ENCODE results near the gene ARFIP2.

ARFIP2 gene

GRCh38 chr11:6440906-6441358, 40.2 kb downstream of the ARFIP2 start, which contains the start of gene HPX:
HPX (minus strand) TSS chr11:6440987; CDS start chr11:6440963, 24 bp downstream.
- DNase-seq (ENCODE audit: low read depth): no peak

DNA sequence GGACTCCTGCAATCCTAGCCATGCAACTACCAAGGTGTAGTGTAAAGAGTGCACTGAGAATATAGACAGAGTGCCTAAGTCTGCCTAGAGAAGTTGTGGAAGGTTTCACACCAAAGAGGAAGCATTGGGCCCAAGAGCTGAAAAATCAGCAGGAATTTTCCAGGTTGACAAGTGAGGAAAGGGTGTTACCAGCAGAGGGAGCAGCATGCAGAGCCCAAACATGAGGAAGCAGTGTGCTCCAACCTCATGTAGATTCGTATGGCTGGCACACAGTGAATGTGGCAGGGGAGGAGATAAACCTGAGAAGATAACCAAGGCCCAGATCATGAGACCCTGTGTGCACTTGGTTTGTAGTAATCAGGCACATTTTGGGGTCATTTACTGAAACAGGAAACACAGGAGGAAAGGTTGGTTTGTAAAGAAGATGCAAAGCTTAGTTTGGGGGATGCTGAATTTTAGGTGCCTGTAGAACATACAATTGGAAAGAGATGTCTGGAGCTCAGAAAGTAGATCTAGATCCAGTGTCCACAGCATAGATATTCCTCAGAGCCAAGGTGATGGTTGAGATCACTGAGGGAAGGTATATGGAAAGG, 42.1 kb downstream of the ARFIP2 start:
- DNase-seq (ENCODE audit: low read depth): peak; percentile 26

- DNase-seq (ENCODE audit: low read depth): no peak
These were observed 43.1 kb downstream of the ARFIP2 start for GRCh38 chr11:6437993-6438392.

DNA sequence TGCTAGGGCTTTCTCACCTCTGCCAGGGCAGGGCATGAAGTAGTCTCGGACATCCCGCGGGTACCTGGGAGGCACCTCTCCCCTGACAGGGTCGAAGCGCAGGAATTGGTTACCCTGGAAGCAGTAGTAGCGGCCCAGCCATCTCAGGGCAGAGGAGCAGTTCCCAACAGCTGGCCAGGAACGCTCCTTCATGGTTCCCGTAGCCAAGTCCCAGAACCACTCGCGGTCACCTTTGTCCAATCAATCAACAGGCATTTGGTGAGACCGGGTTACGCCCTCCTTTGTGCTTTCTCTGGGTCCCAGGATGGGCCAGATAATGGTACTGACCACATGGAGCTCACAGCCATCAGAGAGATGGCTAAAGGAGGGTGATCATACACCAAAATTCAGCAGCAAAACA, 43.7 kb downstream of the ARFIP2 start:
- DNase-seq (ENCODE audit: low read depth): no peak

GRCh38 chr11:6433998-6434660, 47.0 kb downstream of the ARFIP2 start:
- no peak for DNase-seq (ENCODE audit: low read depth)

DNA sequence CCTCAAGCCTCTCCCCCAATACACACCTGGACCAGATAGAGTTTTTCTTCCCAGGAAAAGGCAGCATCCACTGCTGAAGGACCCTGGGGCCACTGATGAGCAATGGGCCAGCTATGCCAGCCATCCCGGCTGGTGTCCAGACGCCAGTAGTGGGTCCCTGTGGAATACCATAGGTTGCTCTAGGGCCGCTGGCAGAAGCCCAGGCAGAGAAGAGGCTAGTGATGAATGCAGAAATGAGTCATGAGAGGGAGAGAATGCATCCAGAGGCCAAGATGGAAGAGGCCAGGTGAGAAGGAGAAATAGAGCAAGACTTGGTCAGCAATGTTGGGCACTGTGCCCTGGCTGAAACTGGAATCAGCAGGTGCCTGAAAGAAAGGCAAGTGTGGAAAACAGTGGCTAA, 49.3 kb downstream of the ARFIP2 start:
- DNase-seq (ENCODE audit: low read depth): peak; percentile 81

DNA sequence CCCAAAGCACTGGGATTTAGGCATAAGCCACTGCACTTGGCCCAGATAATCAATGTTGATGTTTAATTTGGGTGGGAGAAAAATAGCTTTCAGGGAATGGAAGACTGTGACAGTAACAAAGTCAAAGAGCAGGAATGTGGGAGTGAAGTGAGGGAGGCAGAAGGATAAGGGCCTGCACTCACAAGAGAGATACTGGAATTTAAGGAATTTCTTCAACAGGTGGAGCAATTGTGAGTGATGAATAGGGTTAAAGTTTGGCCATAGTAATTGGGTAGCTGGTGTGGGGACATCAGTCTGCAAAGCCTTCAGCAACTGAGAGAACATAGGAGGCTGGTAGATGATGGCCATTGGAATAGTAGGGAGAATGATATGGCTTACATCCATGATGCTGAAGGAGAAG, 53.6 kb downstream of the ARFIP2 start:
- DNase-seq (ENCODE audit: low read depth): no peak
